H9 (cell line): ENCODE results near the gene KCNJ11. TPM values are rescaled to one million over a fixed set of nuclear protein-coding genes. Genes with fewer than 3 reads are reported as not detected.

Experiments used
- DNase-seq: peaks from one replicate; pipeline ENCODE4 v3.0.0-alpha.2; 2017
- H2AFZ ChIP-seq: one replicate; pipeline ENCODE4 v1.6.1; 2013; ENCODE audit warnings: mild to moderate bottlenecking, low read length, control low read depth, moderate library complexity
- H2AK5ac ChIP-seq: 2 replicates; pipeline ENCODE4 v1.6.1; 2013; ENCODE audit warnings: low read length, control low read depth, mixed read lengths; ENCODE audit not compliant: insufficient read length
- H2BK120ac ChIP-seq: one replicate; pipeline ENCODE4 v1.6.1; 2013; ENCODE audit warnings: low read depth, mild to moderate bottlenecking, low read length, control low read depth, inconsistent platforms; ENCODE audit not compliant: poor library complexity, severe bottlenecking
- H2BK12ac ChIP-seq: 2 replicates; pipeline ENCODE4 v1.6.1; 2013; ENCODE audit warnings: low read length, control low read depth, mixed read lengths, low read depth; ENCODE audit not compliant: insufficient read length
- H2BK15ac ChIP-seq: 2 replicates; pipeline ENCODE4 v1.6.1; 2013; ENCODE audit warnings: low read depth, low read length, control low read depth
- H2BK20ac ChIP-seq: one replicate; pipeline ENCODE4 v1.6.1; 2013; ENCODE audit warnings: low read depth, mild to moderate bottlenecking, low read length, control low read depth, inconsistent platforms; ENCODE audit not compliant: poor library complexity, severe bottlenecking
- H2BK5ac ChIP-seq: 2 replicates; pipeline ENCODE4 v1.6.1; 2013; ENCODE audit warnings: low read length, control low read depth, mixed read lengths; ENCODE audit not compliant: insufficient read length
- H3K14ac ChIP-seq: 2 replicates; pipeline ENCODE4 v1.6.1; 2013; ENCODE audit warnings: low read length, control low read depth; ENCODE audit not compliant: insufficient read depth
- H3K18ac ChIP-seq: 2 replicates; pipeline ENCODE4 v1.6.1; 2013; ENCODE audit warnings: low read depth, mild to moderate bottlenecking, mixed read lengths, low read length, control low read depth; ENCODE audit not compliant: insufficient read length
- H3K23ac ChIP-seq: 2 replicates; pipeline ENCODE4 v1.6.1; 2013; ENCODE audit warnings: low read length, control low read depth, mixed read lengths, low read depth; ENCODE audit not compliant: insufficient read length
- H3K23me2 ChIP-seq: 2 replicates; pipeline ENCODE4 v1.6.1; 2013; ENCODE audit warnings: low read depth, mild to moderate bottlenecking, mixed read lengths, low read length, control low read depth; ENCODE audit not compliant: insufficient read length, poor library complexity, severe bottlenecking
- H3K27ac ChIP-seq: 2 replicates; pipeline ENCODE4 v1.5.1; 2013; ENCODE audit warnings: low read length, control low read depth, mixed read lengths, low read depth; ENCODE audit not compliant: insufficient read length
- H3K27me3 ChIP-seq: 2 replicates; pipeline ENCODE4 v1.6.1; 2013; ENCODE audit warnings: low read length, control low read depth, inconsistent platforms; ENCODE audit not compliant: insufficient read depth
- H3K4ac ChIP-seq: 2 replicates; pipeline ENCODE4 v1.6.1; 2013; ENCODE audit warnings: low read depth, mild to moderate bottlenecking, control low read depth, inconsistent platforms, low read length, moderate library complexity
- H3K4me1 ChIP-seq: 2 replicates; pipeline ENCODE4 v1.6.1; 2013; ENCODE audit warnings: low read length, control low read depth, inconsistent platforms; ENCODE audit not compliant: insufficient read depth
- H3K4me2 ChIP-seq: 2 replicates; pipeline ENCODE4 v1.6.1; 2013; ENCODE audit warnings: low read length, control low read depth, mixed read lengths; ENCODE audit not compliant: insufficient read length, insufficient read depth
- H3K56ac ChIP-seq: 2 replicates; pipeline ENCODE4 v1.6.1; 2013; ENCODE audit warnings: low read depth, mild to moderate bottlenecking, mixed read lengths, low read length, control low read depth; ENCODE audit not compliant: insufficient read length
- H3K79me1 ChIP-seq: 2 replicates; pipeline ENCODE4 v1.6.1; 2013; ENCODE audit warnings: low read depth, mild to moderate bottlenecking, moderate library complexity, low read length, control low read depth, inconsistent platforms; ENCODE audit not compliant: insufficient read depth, poor library complexity, severe bottlenecking
- H3K79me2 ChIP-seq: 2 replicates; pipeline ENCODE4 v1.6.1; 2013; ENCODE audit warnings: low read length, control low read depth, inconsistent platforms; ENCODE audit not compliant: insufficient read depth
- H3K9ac ChIP-seq: 2 replicates; pipeline ENCODE4 v1.6.1; 2013; ENCODE audit warnings: low read length, control low read depth, mixed read lengths; ENCODE audit not compliant: insufficient read length; ENCODE audit errors: extremely low read depth
- H3K9me3 ChIP-seq: one replicate; pipeline ENCODE4 v1.6.1; 2013; ENCODE audit warnings: low read depth, low read length, inconsistent platforms; ENCODE audit not compliant: control insufficient read depth
- H3T11ph ChIP-seq: one replicate; pipeline ENCODE4 v1.6.1; 2013; ENCODE audit warnings: mild to moderate bottlenecking, low read length, control low read depth, inconsistent platforms
- H4K20me1 ChIP-seq: one replicate; pipeline ENCODE4 v1.6.1; 2013; ENCODE audit not compliant: control insufficient read depth, insufficient read length, insufficient read depth
- H4K5ac ChIP-seq: 2 replicates; pipeline ENCODE4 v1.6.1; 2013; ENCODE audit warnings: low read depth, mild to moderate bottlenecking, mixed read lengths, low read length, control low read depth; ENCODE audit not compliant: insufficient read length
- H4K8ac ChIP-seq: replicated peaks from 2 replicates; pipeline ENCODE4 v1.6.1; 2013; ENCODE audit warnings: low read length, control low read depth, mixed read lengths, low read depth; ENCODE audit not compliant: insufficient read length
- H4K91ac ChIP-seq: 2 replicates; pipeline ENCODE4 v1.6.1; 2013; ENCODE audit warnings: low read depth, mild to moderate bottlenecking, moderate library complexity, mixed read lengths, low read length, control low read depth; ENCODE audit not compliant: insufficient read length
- H3K27ac Mint-ChIP-seq, 3 experiments: 2 replicates in 2 of 3; 3 replicates in 1 of 3; pipeline ENCODE4 v1.8.0; 2020 to 2021; ENCODE audit warnings: mixed read lengths in 3 of 3, mild to moderate bottlenecking in 1 of 3, moderate library complexity in 1 of 3
- H3K27me3 Mint-ChIP-seq: 2 replicates; pipeline ENCODE4 v1.8.0; 2021; ENCODE audit warnings: low read depth, mild to moderate bottlenecking, moderate library complexity, mixed read lengths
- H3K36me3 Mint-ChIP-seq, 3 experiments: 2 replicates in 2 of 3; 3 replicates in 1 of 3; pipeline ENCODE4 v1.8.0; 2020 to 2021; ENCODE audit warnings: low read depth in 3 of 3, mixed read lengths in 3 of 3; ENCODE audit not compliant: insufficient read depth in 1 of 3
- H3K4me1 Mint-ChIP-seq, 2 experiments: 2 replicates each; pipeline ENCODE4 v1.8.0; 2020; ENCODE audit warnings: mixed read lengths in 2 of 2
- H3K4me3 Mint-ChIP-seq, 2 experiments: 2 replicates in 1 of 2; 3 replicates in 1 of 2; pipeline ENCODE4 v1.8.0; 2020 to 2021; ENCODE audit warnings: mild to moderate bottlenecking in 2 of 2, mixed read lengths in 2 of 2, moderate library complexity in 1 of 2
- H3K9me3 Mint-ChIP-seq, 2 experiments: 2 replicates in 1 of 2; 3 replicates in 1 of 2; pipeline ENCODE4 v1.8.0; 2020; ENCODE audit warnings: mild to moderate bottlenecking in 2 of 2, mixed read lengths in 2 of 2, moderate library complexity in 1 of 2
- WGBS: extraction: QIAGEN DNeasy Blood & Tissue Kit; methylation state at CpG from one replicate; pipeline ENCODE4 v1.1.7; 2013; ENCODE audit warnings: missing lambda C conversion rate, low lambda C conversion rate, mixed read lengths; ENCODE audit not compliant: insufficient read length; ENCODE audit errors: extremely low coverage; 5-methylcytosine and 5-hydroxymethylcytosine counted together
- total RNA-seq: library from RNA; stranded (reverse); gene quantifications from 2 replicates; pipeline ENCODE4 v1.2.1, GENCODE V29; 2021
- TF ChIP-seq, protein P1 (sequence below): fragments of 200-600 bp; sonication (generic); conservative IDR thresholded peaks from 3 replicates; pipeline ENCODE4 v1.8.0; 2021; ENCODE audit warnings: antibody characterized with exemption, mild to moderate bottlenecking

Gene KCNJ11
- total RNA-seq, 1 experiment from 2014 or later, result 2.3 TPM

DNA sequence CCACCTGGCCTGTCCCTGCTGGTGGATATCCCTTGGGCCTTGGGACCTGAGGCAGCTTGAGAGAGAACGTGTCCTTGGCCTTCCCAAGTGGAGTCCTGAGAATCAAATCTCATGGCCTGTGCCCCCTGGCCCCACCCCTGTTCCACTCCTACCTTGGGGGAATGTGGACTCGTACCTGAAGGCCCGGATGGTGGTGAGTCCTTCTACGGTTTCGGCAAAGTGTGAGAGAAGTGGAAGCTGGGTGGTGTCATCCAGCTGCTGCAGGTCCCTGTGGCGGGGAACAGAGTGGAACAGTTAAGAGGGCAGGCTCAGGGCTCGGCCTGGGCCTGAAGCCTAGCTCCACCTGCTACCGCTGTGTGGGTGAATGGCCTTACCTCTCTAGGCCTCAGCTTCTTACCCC, 14.0 kb upstream of the KCNJ11 start:
- Mint-ChIP-seq H3K36me3 (no peaks in the 10 kb centered on the region), H3K9me3 (peaks cover 0 to under 1% of the 10 kb centered on the region in 2 experiments; a peak in 1 of 5 replicates), H3K4me1 (peaks cover 2 to 13% of the 10 kb centered on the region in 2 experiments; a peak in 2 of 4 replicates), H3K4me3 (no peak overlapping the region), H3K27me3 (peaks cover 2% of the 10 kb centered on the region), H3K27ac (no peak overlapping the region)
- H2BK15ac ChIP-seq, result no peak overlapping the region
- no peaks in the 10 kb centered on the region for H3K27me3 ChIP-seq
- H3K18ac ChIP-seq, result no peak overlapping the region
- TF ChIP-seq, protein P1, sequence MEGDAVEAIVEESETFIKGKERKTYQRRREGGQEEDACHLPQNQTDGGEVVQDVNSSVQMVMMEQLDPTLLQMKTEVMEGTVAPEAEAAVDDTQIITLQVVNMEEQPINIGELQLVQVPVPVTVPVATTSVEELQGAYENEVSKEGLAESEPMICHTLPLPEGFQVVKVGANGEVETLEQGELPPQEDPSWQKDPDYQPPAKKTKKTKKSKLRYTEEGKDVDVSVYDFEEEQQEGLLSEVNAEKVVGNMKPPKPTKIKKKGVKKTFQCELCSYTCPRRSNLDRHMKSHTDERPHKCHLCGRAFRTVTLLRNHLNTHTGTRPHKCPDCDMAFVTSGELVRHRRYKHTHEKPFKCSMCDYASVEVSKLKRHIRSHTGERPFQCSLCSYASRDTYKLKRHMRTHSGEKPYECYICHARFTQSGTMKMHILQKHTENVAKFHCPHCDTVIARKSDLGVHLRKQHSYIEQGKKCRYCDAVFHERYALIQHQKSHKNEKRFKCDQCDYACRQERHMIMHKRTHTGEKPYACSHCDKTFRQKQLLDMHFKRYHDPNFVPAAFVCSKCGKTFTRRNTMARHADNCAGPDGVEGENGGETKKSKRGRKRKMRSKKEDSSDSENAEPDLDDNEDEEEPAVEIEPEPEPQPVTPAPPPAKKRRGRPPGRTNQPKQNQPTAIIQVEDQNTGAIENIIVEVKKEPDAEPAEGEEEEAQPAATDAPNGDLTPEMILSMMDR, result no peak
- H2BK5ac ChIP-seq, result no peak overlapping the region
- no peak overlapping the region for H3T11ph ChIP-seq
- H2BK20ac ChIP-seq, result no peak overlapping the region
- no peak overlapping the region for H2AFZ ChIP-seq
- no peak overlapping the region for H3K23ac ChIP-seq
- no CpG with 5 or more reads among the region's 8 CpGs for WGBS
- no peak overlapping the region for H3K14ac ChIP-seq
- no peaks in the 10 kb centered on the region for H3K4me1 ChIP-seq
- H3K4me2 ChIP-seq, result no peak overlapping the region
- no peak overlapping the region for H3K9ac ChIP-seq
- no peak overlapping the region for H4K8ac ChIP-seq
- H4K91ac ChIP-seq, result no peak overlapping the region
- DNase-seq, result no peak
- H3K23me2 ChIP-seq, result no peaks in the 10 kb centered on the region
- H2BK120ac ChIP-seq, result no peak overlapping the region
- H3K56ac ChIP-seq, result no peak overlapping the region
- no peaks in the 10 kb centered on the region for H3K9me3 ChIP-seq
- no peaks in the 10 kb centered on the region for H4K20me1 ChIP-seq
- no peaks in the 10 kb centered on the region for H3K79me2 ChIP-seq
- H3K4ac ChIP-seq, result no peak overlapping the region
- no peak overlapping the region for H2BK12ac ChIP-seq
- no peak overlapping the region for H3K27ac ChIP-seq
- no peaks in the 10 kb centered on the region for H3K79me1 ChIP-seq
- no peak overlapping the region for H2AK5ac ChIP-seq
- no peak overlapping the region for H4K5ac ChIP-seq
